DOHH2 (cell line): ENCODE data around the gene RETREG1.

ENCODE experiments used
- H3F3A ChIP-seq: fragments of 200-600 bp; sonication (generic), shearing (Covaris generic); 2 replicates; pipeline ENCODE4 v1.6.0; 2016; ENCODE audit warnings: antibody characterized with exemption, mild to moderate bottlenecking; ENCODE audit not compliant: control insufficient read depth, insufficient read depth
- H3K27ac ChIP-seq: fragments of 200-600 bp; sonication (generic); 2 replicates; pipeline ENCODE4 v1.5.1; 2014; ENCODE audit warnings: low read depth, mild to moderate bottlenecking, low read length, moderate library complexity
- H3K27me3 ChIP-seq: fragments of 200-600 bp; sonication (generic); 2 replicates; pipeline ENCODE4 v1.6.1; 2014; ENCODE audit warnings: mild to moderate bottlenecking, low read length, mixed read lengths; ENCODE audit not compliant: control insufficient read depth
- H3K36me3 ChIP-seq: fragments of 200-600 bp; sonication (generic); 2 replicates; pipeline ENCODE4 v1.6.1; 2014; ENCODE audit warnings: mild to moderate bottlenecking, low read length, moderate library complexity, mixed read lengths; ENCODE audit not compliant: control insufficient read depth
- H3K4me1 ChIP-seq: fragments of 200-600 bp; sonication (generic); 2 replicates; pipeline ENCODE4 v1.6.1; 2014; ENCODE audit warnings: mild to moderate bottlenecking, low read length, mixed read lengths; ENCODE audit not compliant: control insufficient read depth
- H3K4me2 ChIP-seq: fragments of 200-600 bp; sonication (generic); 2 replicates; pipeline ENCODE4 v1.6.0; 2014; ENCODE audit warnings: mild to moderate bottlenecking, low read length, moderate library complexity
- H3K4me3 ChIP-seq: fragments of 200-600 bp; sonication (generic); 2 replicates; pipeline ENCODE4 v1.5.1; 2014; ENCODE audit warnings: mild to moderate bottlenecking, low read length, mixed read lengths
- H3K79me2 ChIP-seq: fragments of 200-600 bp; sonication (generic); 2 replicates; pipeline ENCODE4 v1.6.1; 2014; ENCODE audit warnings: mild to moderate bottlenecking, low read length, mixed read lengths; ENCODE audit not compliant: control insufficient read depth
- H3K9me2 ChIP-seq: fragments of 200-600 bp; sonication (generic); replicated peaks from 2 replicates; pipeline ENCODE4 v1.6.1; 2014; ENCODE audit warnings: mild to moderate bottlenecking, low read length, mixed read lengths; ENCODE audit not compliant: control insufficient read depth
- H3K9me3 ChIP-seq: fragments of 200-600 bp; sonication (generic); 2 replicates; pipeline ENCODE4 v1.6.1; 2014; ENCODE audit warnings: antibody characterized with exemption, low read length, mixed read lengths; ENCODE audit not compliant: control insufficient read depth, insufficient read depth
- H4K20me1 ChIP-seq: fragments of 200-600 bp; sonication (generic); 2 replicates; pipeline ENCODE4 v1.6.0; 2014; ENCODE audit warnings: low read depth, mild to moderate bottlenecking, antibody characterized with exemption, low read length, moderate library complexity; ENCODE audit not compliant: control insufficient read depth, insufficient read depth
- CTCF ChIP-seq: fragments of 200-600 bp; sonication (generic); IDR thresholded peaks from one replicate; pipeline ENCODE4 v1.5.1; 2014; ENCODE audit warnings: antibody characterized with exemption, mild to moderate bottlenecking, low read depth, low read length; ENCODE audit not compliant: poor library complexity, severe bottlenecking
- EZH2phosphoT487 ChIP-seq: fragments of 200-600 bp; sonication (generic); IDR thresholded peaks from 2 replicates; pipeline ENCODE4 v1.6.1; 2017; ENCODE audit warnings: borderline replicate concordance, mild to moderate bottlenecking, antibody characterized with exemption, low read length, moderate library complexity, mixed read lengths

The RETREG1 gene

GRCh38 chr5:16619136-16619535 lies 2.3 kb upstream of the RETREG1 start:
- Histone ChIP-seq H4K20me1 (no peaks in the 10 kb centered on the region), H3K9me2 (no peaks in the 10 kb centered on the region), H3K4me1 (peaks cover 21% of the 10 kb centered on the region), H3K4me2 (no peak overlapping the region), H3K27ac (no peak overlapping the region), H3K36me3 (no peaks in the 10 kb centered on the region), H3F3A (no peaks in the 10 kb centered on the region), H3K4me3 (no peak overlapping the region), H3K9me3 (no peaks in the 10 kb centered on the region), H3K79me2 (no peaks in the 10 kb centered on the region), H3K27me3 (peaks cover 40% of the 10 kb centered on the region)
- no peak for TF ChIP-seq EZH2phosphoT487
- no peak for TF ChIP-seq CTCF

GRCh38 chr5:16618138-16618897 lies 1.5 kb upstream of the RETREG1 start:
- no peak for TF ChIP-seq CTCF
- Histone ChIP-seq H3K9me3 (no peaks in the 10 kb centered on the region), H3F3A (no peaks in the 10 kb centered on the region), H3K36me3 (no peaks in the 10 kb centered on the region), H3K4me2 (no peak overlapping the region; the same call in 1 of the 2 replicates), H4K20me1 (no peaks in the 10 kb centered on the region), H3K4me1 (peaks cover 21% of the 10 kb centered on the region), H3K27me3 (peaks cover 40% of the 10 kb centered on the region), H3K4me3 (no peak overlapping the region), H3K79me2 (no peaks in the 10 kb centered on the region), H3K27ac (no peak overlapping the region), H3K9me2 (no peaks in the 10 kb centered on the region)

- Histone ChIP-seq H3K4me1 (peaks cover 21% of the 10 kb centered on the region), H3F3A (no peaks in the 10 kb centered on the region), H3K4me2 (peak overlapping the region; percentile 72), H3K4me3 (peak overlapping the region; percentile 64), H3K27ac (no peak overlapping the region), H3K36me3 (no peaks in the 10 kb centered on the region), H3K9me2 (no peaks in the 10 kb centered on the region), H3K9me3 (no peaks in the 10 kb centered on the region), H3K79me2 (no peaks in the 10 kb centered on the region), H4K20me1 (no peaks in the 10 kb centered on the region), H3K27me3 (peaks cover 40% of the 10 kb centered on the region)
- no peak for TF ChIP-seq EZH2phosphoT487
Measured at GRCh38 chr5:16617274-16617968, 624 bp upstream of the RETREG1 start.
